Stimulated activated CD4-positive, alpha-beta T cell treated with anti-CD3 and anti-CD28 coated beads, Interleukin-1b, Interleukin-23, amount 100 ng/mL, for 48 hours (primary cell): ENCODE results near the gene BABAM1.

ENCODE experiments used
- DNase-seq: peaks from one replicate; pipeline ENCODE4 v3.0.0-alpha.2; 2020

Gene BABAM1

GRCh38 chr19:17266975-17267788, at the start of gene BABAM1:
Gene BABAM1, plus strand, starts transcription at chr19:17267443. Its CDS starts 1,364 bp downstream, at chr19:17268807.
- peak; percentile 97 for DNase-seq

GRCh38 chr19:17219286-17219685, 48.0 kb upstream of the BABAM1 start:
- DNase-seq, result no peak

- DNase-seq, result no peak
These were observed 47.0 kb upstream of the BABAM1 start for GRCh38 chr19:17220207-17220758.

GRCh38 chr19:17225053-17225452, 42.2 kb upstream of the BABAM1 start:
- DNase-seq, result no peak

GRCh38 chr19:17226002-17226933, 41.0 kb upstream of the BABAM1 start, which contains the start of gene OCEL1:
Gene OCEL1, plus strand, starts transcription at chr19:17226226. Its CDS starts 22 bp downstream, at chr19:17226248.
- DNase-seq, result peak; percentile 97

GRCh38 chr19:17227798-17228367, 39.4 kb upstream of the BABAM1 start:
- no peak for DNase-seq

- DNase-seq, result no peak
These were observed 37.4 kb upstream of the BABAM1 start for GRCh38 chr19:17229890-17230289.

GRCh38 chr19:17232258-17232657, 35.0 kb upstream of the BABAM1 start:
- no peak for DNase-seq

- DNase-seq, result peak; percentile 62
These were observed 32.3 kb upstream of the BABAM1 start for GRCh38 chr19:17234911-17235299.

GRCh38 chr19:17235300-17235970, 31.8 kb upstream of the BABAM1 start:
- DNase-seq, result peak; percentile 67

GRCh38 chr19:17235971-17236777, 31.1 kb upstream of the BABAM1 start:
- DNase-seq, result no peak

- no peak for DNase-seq
These were observed 30.3 kb upstream of the BABAM1 start for GRCh38 chr19:17236811-17237543.

- DNase-seq, result no peak
These were observed 29.2 kb upstream of the BABAM1 start for GRCh38 chr19:17237747-17238706.

GRCh38 chr19:17240062-17240752, 27.0 kb upstream of the BABAM1 start:
- DNase-seq, result no peak

GRCh38 chr19:17240826-17241399, 26.3 kb upstream of the BABAM1 start:
- no peak for DNase-seq

GRCh38 chr19:17242431-17243208, 24.6 kb upstream of the BABAM1 start:
- no peak for DNase-seq

- DNase-seq, result no peak
These were observed 23.9 kb upstream of the BABAM1 start for GRCh38 chr19:17243211-17243829.
